K562 (cell line): ENCODE results near the gene TMEFF1. TPM values are rescaled to one million over a fixed set of nuclear protein-coding genes. Genes with fewer than 3 reads are reported as not detected.

Experiments
- EP300 ChIP-seq: IDR thresholded peaks from 2 replicates; pipeline ENCODE4 v1.6.1; 2012; ENCODE audit warnings: low read length, improper control_type of control experiment
- GABPB1 ChIP-seq: sonication (generic); formaldehyde crosslinking; IDR thresholded peaks from 2 replicates; pipeline ENCODE4 v1.8.0; 2022; ENCODE audit warnings: mild to moderate bottlenecking, missing genetic modification reagents
- MAZ ChIP-seq, 2 experiments: fragments of 450-650 bp in 1 of 2; sonication (generic) in 1 of 2; formaldehyde crosslinking; IDR thresholded peaks in 1 of 2; conservative IDR thresholded peaks in 1 of 2; 2 replicates each; pipeline versions ENCODE4 v1.4.0 to v1.5.0; 2020; ENCODE audit warnings: mild to moderate bottlenecking in 1 of 2, missing genetic modification reagents in 1 of 2
- NONO ChIP-seq, 2 experiments: fragments of 200-400 bp in 1 of 2; fragments of 450-650 bp in 1 of 2; formaldehyde crosslinking in 1 of 2; IDR thresholded peaks; 2 replicates each; pipeline ENCODE4 v1.6.1; 2017; ENCODE audit warnings: low read depth in 2 of 2, mild to moderate bottlenecking in 2 of 2, moderate library complexity in 2 of 2, low read length in 1 of 2
- PHF8 ChIP-seq: fragments of 200-600 bp; sonication (generic); IDR thresholded peaks from 2 replicates; pipeline ENCODE4 v1.6.1; 2012; ENCODE audit warnings: mixed run types, mild to moderate bottlenecking, inconsistent platforms, low read length, moderate library complexity, borderline replicate concordance
- POLR3A ChIP-seq: IDR thresholded peaks from 2 replicates; pipeline ENCODE4 v1.6.1; 2011; ENCODE audit warnings: borderline replicate concordance, mild to moderate bottlenecking, moderate library complexity; ENCODE audit not compliant: insufficient read length, insufficient read depth; ENCODE audit errors: extremely low read depth
- POLR3G ChIP-seq: IDR thresholded peaks from 2 replicates; pipeline ENCODE4 v1.6.1; 2011; ENCODE audit not compliant: insufficient read length, insufficient replicate concordance; ENCODE audit errors: extremely low read depth
- RBFOX2 ChIP-seq: fragments of 200-400 bp; formaldehyde crosslinking; IDR thresholded peaks from 2 replicates; pipeline ENCODE4 v1.6.1; 2017; ENCODE audit warnings: low read depth, mild to moderate bottlenecking, low read length, moderate library complexity
- SMARCB1 ChIP-seq: IDR thresholded peaks from 2 replicates; pipeline ENCODE4 v1.6.1; 2011; ENCODE audit warnings: improper control_type of control experiment, low read depth; ENCODE audit not compliant: insufficient read length
- ZBTB1 ChIP-seq: sonication (generic); formaldehyde crosslinking; IDR thresholded peaks from 2 replicates; pipeline ENCODE4 v1.8.1; 2023; ENCODE audit warnings: missing genetic modification reagents, low read depth, mild to moderate bottlenecking, borderline replicate concordance
- polyA plus RNA-seq, 8 experiments: library from polyadenylated mRNA; depleted of rRNA in 4 of 8; stranded (reverse) in 5 of 8; unstranded in 3 of 8; fragments of >200 nt; fragmentation: Nextera tagmentation in 2 of 8; fragmentation: Illumina TruSeq in 1 of 8; extraction: Ambion mirVana in 2 of 8; extraction: Trizol in 1 of 8; gene quantifications; 2 replicates each; pipeline versions ENCODE4 v1.2.1 to v1.2.3, GENCODE V29; 2011 to 2014; ENCODE audit warnings: inconsistent platforms in 1 of 8, missing spikeins in 1 of 8
- total RNA-seq, 7 experiments: library from RNA; depleted of rRNA in 6 of 7; stranded (reverse); fragments of >200 nt in 6 of 7; fragmentation: Illumina TruSeq in 2 of 7; extraction: Trizol in 2 of 7; gene quantifications; 2 replicates each; pipeline versions ENCODE4 v1.2.1 to v1.2.3, GENCODE V29; 2011 to 2021; ENCODE audit warnings: low replicate concordance in 1 of 7
- TF ChIP-seq, protein P1 (sequence below), 2 experiments: IDR thresholded peaks; 2 replicates each; pipeline ENCODE4 v1.6.1; 2012; ENCODE audit warnings: improper control_type of control experiment in 2 of 2, low read depth in 2 of 2, low read length in 2 of 2, borderline replicate concordance in 1 of 2
- TF ChIP-seq, protein P2 (sequence below): sonication (generic); formaldehyde crosslinking; IDR thresholded peaks from 2 replicates; pipeline ENCODE4 v1.8.1; 2023; ENCODE audit warnings: mild to moderate bottlenecking, missing genetic modification reagents, moderate library complexity
- TF ChIP-seq, protein P3 (sequence below), 3 experiments: IDR thresholded peaks in 2 of 3; conservative IDR thresholded peaks in 1 of 3; 2 replicates each; pipeline ENCODE4 v1.5.1; 2011 to 2012; ENCODE audit warnings: low read length in 3 of 3, mild to moderate bottlenecking in 3 of 3, control low read depth in 2 of 3, improper control_type of control experiment in 1 of 3, inconsistent platforms in 1 of 3, low read depth in 1 of 3, mixed read lengths in 1 of 3, moderate library complexity in 1 of 3; ENCODE audit not compliant: insufficient read depth in 2 of 3
- TF ChIP-seq, protein P4 (sequence below): fragments of 250-450 bp; sonication (Bioruptor Pico); IDR thresholded peaks from 2 replicates; pipeline ENCODE4 v1.8.0; 2022; ENCODE audit warnings: moderate library complexity, mild to moderate bottlenecking, inconsistent platforms

Gene TMEFF1
- total and polyA plus RNA-seq, 9 of the 15 experiments (the other 6 are each of a cell fraction or from before 2014, with no cell fraction given) = 0.07 to 1.1 (median 0.28) TPM; not detected in 2

DNA sequence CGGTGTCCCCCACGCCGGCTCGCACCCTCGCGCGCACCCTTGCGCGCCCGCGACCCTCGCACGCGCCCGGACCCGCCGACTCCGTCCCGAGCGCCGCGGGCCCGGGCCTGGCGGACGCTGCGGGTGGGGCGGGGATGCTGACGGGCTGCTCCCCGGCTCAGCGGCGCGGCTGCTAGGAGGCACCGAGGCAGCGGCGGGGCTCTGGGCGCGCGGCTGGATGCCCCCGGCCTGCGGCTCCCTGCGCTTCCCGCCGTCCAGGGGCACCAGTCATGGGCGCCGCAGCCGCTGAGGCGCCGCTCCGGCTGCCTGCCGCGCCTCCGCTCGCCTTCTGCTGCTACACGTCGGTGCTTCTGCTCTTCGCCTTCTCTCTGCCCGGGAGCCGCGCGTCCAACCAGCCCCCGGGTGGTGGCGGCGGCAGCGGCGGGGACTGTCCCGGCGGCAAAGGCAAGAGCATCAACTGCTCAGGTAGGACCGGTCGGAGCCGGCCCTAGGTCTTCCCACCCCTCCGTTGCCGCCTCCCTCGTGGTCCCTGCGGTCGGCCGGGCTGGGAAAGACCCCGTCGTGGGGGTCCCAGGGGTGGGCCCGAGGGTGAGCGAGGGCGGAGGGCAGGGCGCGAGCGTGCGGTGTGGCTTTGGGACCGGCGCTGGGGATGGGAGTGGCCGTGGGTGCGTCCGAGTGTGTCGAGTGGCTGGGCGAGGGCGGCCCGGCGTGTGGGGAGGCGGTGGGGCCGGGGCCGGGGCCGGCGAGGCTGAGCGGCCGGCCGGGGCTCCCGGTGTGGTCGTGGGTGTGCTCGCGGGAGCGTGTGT lies 530 bp downstream of the TMEFF1 start (continued):
- TF ChIP-seq, protein P1, sequence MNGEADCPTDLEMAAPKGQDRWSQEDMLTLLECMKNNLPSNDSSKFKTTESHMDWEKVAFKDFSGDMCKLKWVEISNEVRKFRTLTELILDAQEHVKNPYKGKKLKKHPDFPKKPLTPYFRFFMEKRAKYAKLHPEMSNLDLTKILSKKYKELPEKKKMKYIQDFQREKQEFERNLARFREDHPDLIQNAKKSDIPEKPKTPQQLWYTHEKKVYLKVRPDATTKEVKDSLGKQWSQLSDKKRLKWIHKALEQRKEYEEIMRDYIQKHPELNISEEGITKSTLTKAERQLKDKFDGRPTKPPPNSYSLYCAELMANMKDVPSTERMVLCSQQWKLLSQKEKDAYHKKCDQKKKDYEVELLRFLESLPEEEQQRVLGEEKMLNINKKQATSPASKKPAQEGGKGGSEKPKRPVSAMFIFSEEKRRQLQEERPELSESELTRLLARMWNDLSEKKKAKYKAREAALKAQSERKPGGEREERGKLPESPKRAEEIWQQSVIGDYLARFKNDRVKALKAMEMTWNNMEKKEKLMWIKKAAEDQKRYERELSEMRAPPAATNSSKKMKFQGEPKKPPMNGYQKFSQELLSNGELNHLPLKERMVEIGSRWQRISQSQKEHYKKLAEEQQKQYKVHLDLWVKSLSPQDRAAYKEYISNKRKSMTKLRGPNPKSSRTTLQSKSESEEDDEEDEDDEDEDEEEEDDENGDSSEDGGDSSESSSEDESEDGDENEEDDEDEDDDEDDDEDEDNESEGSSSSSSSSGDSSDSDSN (IDR thresholded peaks at IDR 0.05; ENCODE audit: borderline replicate concordance in 1 of 2, low read depth in 2 of 2, low read length in 2 of 2) = 0 out of 4 replicates have a peak, but pooled peaks of 1 of the 2 experiments have one; percentile 32
- TF ChIP-seq RBFOX2 = 0 out of 2 replicates have a peak, but pooled peaks have one; percentile 7
- TF ChIP-seq, protein P2, sequence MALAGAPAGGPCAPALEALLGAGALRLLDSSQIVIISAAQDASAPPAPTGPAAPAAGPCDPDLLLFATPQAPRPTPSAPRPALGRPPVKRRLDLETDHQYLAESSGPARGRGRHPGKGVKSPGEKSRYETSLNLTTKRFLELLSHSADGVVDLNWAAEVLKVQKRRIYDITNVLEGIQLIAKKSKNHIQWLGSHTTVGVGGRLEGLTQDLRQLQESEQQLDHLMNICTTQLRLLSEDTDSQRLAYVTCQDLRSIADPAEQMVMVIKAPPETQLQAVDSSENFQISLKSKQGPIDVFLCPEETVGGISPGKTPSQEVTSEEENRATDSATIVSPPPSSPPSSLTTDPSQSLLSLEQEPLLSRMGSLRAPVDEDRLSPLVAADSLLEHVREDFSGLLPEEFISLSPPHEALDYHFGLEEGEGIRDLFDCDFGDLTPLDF (CRISPR knock-in tag) = no peak
- TF ChIP-seq GABPB1 (CRISPR knock-in tag) = 0 out of 2 replicates have a peak, but pooled peaks have one; percentile 46
- TF ChIP-seq, protein P3, sequence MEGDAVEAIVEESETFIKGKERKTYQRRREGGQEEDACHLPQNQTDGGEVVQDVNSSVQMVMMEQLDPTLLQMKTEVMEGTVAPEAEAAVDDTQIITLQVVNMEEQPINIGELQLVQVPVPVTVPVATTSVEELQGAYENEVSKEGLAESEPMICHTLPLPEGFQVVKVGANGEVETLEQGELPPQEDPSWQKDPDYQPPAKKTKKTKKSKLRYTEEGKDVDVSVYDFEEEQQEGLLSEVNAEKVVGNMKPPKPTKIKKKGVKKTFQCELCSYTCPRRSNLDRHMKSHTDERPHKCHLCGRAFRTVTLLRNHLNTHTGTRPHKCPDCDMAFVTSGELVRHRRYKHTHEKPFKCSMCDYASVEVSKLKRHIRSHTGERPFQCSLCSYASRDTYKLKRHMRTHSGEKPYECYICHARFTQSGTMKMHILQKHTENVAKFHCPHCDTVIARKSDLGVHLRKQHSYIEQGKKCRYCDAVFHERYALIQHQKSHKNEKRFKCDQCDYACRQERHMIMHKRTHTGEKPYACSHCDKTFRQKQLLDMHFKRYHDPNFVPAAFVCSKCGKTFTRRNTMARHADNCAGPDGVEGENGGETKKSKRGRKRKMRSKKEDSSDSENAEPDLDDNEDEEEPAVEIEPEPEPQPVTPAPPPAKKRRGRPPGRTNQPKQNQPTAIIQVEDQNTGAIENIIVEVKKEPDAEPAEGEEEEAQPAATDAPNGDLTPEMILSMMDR (IDR thresholded peaks at IDR 0.05 in 2 of 3, conservative IDR thresholded peaks at IDR 0.05 in 1 of 3; ENCODE audit: insufficient read depth in 2 of 3, low read depth in 1 of 3, low read length in 3 of 3) = no peak
- TF ChIP-seq, protein P4, sequence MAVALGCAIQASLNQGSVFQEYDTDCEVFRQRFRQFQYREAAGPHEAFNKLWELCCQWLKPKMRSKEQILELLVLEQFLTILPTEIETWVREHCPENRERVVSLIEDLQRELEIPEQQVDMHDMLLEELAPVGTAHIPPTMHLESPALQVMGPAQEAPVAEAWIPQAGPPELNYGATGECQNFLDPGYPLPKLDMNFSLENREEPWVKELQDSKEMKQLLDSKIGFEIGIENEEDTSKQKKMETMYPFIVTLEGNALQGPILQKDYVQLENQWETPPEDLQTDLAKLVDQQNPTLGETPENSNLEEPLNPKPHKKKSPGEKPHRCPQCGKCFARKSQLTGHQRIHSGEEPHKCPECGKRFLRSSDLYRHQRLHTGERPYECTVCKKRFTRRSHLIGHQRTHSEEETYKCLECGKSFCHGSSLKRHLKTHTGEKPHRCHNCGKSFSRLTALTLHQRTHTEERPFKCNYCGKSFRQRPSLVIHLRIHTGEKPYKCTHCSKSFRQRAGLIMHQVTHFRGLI (CRISPR knock-in tag) = no peak
- TF ChIP-seq NONO (IDR thresholded peaks at IDR 0.05; ENCODE audit: low read depth in 2 of 2, low read length in 1 of 2) = 0 out of 4 replicates have a peak, but pooled peaks of 1 of the 2 experiments have one; percentile 24
- peak; percentile 24; the same call in 1 of the 2 replicates for TF ChIP-seq PHF8
- TF ChIP-seq ZBTB1 = peak; percentile 40; the same call in 1 of the 2 replicates
- TF ChIP-seq POLR3A = no peak
- no peak for TF ChIP-seq SMARCB1
- no peak for TF ChIP-seq EP300
- TF ChIP-seq POLR3G = no peak
- peak in 1 of 2 experiments; percentile 33; a peak in 1 of 4 replicates for TF ChIP-seq MAZ (CRISPR knock-in tag; conservative IDR thresholded peaks at IDR 0.05 in 1 of 2, IDR thresholded peaks at IDR 0.05 in 1 of 2)
